ENCODE data around the gene TMOD1.

DNA sequence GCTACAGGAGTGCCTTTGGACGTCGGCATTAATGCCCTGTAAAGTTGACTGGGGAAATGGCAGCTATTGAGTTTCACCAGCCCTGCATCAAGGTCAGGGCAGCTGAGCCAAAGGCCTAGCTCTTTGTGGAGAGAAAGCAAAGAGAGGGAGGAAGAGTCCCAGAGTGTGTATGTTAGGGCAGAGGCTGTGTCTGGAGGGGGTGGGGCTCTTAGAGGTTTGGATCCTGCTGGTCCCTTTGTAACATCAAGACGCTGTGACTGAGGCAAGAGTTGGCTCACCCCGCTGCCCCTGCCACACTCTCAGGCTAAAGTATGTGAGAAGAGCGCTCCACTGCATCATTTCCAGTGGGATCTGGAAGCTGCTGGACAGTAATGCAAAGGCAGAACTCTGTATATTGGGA, 34.3 kb downstream of the TMOD1 start:
- TF ChIP-seq CTCF (IDR thresholded peaks at IDR 0.05) (no peak), POLR2A (IDR thresholded peaks at IDR 0.05) (no peak)

Measured in uterus (tissue), 2 donors.